Esophagus squamous epithelium (tissue), 5 donors: ENCODE data around the gene IQCK. TPM values are rescaled to one million over a fixed set of nuclear protein-coding genes. Genes with fewer than 3 reads are reported as not detected.

Experiments
- DNase-seq: peaks from one replicate; lab custom pipeline; 2025; lab: John Stamatoyannopoulos, UW
- H3K27ac ChIP-seq, 4 donors: fragments of 200-600 bp; sonication (generic); one replicate each; pipeline ENCODE4 v1.5.1; 2016 to 2019; ENCODE audit warnings: mild to moderate bottlenecking in 1 of 4
- H3K27me3 ChIP-seq, 4 donors: fragments of 200-600 bp; sonication (generic); 1 replicate in 3 of 4; 2 replicates in 1 of 4; pipeline versions ENCODE4 v1.5.1 to v1.6.0; 2017 to 2021; ENCODE audit warnings: antibody characterized with exemption in 1 of 4
- H3K36me3 ChIP-seq, 3 donors: fragments of 200-600 bp; sonication (generic); one replicate each; pipeline ENCODE4 v1.5.1; 2016 to 2019
- H3K4me1 ChIP-seq, 3 donors: fragments of 200-600 bp; sonication (generic); one replicate each; pipeline ENCODE4 v1.5.1; 2017 to 2019
- H3K4me3 ChIP-seq, 4 donors: fragments of 200-600 bp; sonication (generic); 1 replicate in 3 of 4; 2 replicates in 1 of 4; pipeline ENCODE4 v1.5.1; 2016 to 2019; ENCODE audit warnings: mild to moderate bottlenecking in 2 of 4, moderate library complexity in 1 of 4
- H3K9me3 ChIP-seq, 3 donors: fragments of 200-600 bp; sonication (generic); one replicate each; pipeline ENCODE4 v1.5.1; 2016 to 2019
- POLR2A ChIP-seq, 4 donors: fragments of 450-650 bp; IDR thresholded peaks; one replicate each; pipeline ENCODE4 v1.6.1; 2017; ENCODE audit warnings: antibody characterized with exemption in 4 of 4, mild to moderate bottlenecking in 4 of 4, moderate library complexity in 3 of 4
- WGBS, 2 donors: methylation state at CpG; one replicate each; pipeline ENCODE4 v1.1.5; 2018; 5-methylcytosine and 5-hydroxymethylcytosine counted together
- intact Hi-C: fragments of 100-400 bp; cut with DNase I; formaldehyde crosslinking; loops from one replicate; pipeline ENCODE4 v1.15.0; 2022
- total RNA-seq, 4 donors: library from RNA; depleted of rRNA; stranded (reverse); fragments of >200 nt; gene quantifications; one replicate each; pipeline ENCODE4 v1.1.0, GENCODE V29; 2016
- TF ChIP-seq, protein P1 (sequence below), 6 experiments: fragments of 450-650 bp in 4 of 6; fragments of 200-600 bp in 2 of 6; sonication (generic) in 2 of 6; IDR thresholded peaks; one replicate each; pipeline ENCODE4 v1.5.1; 2016 to 2019; ENCODE audit warnings: antibody characterized with exemption in 6 of 6, mild to moderate bottlenecking in 4 of 6, moderate library complexity in 4 of 6
- donor health status: DM: yes; HTN: yes; CAD: no.

The IQCK gene
- total RNA-seq, 4 donors from 2014 or later: 2.2 to 9.3 (median 6.1) TPM

DNA sequence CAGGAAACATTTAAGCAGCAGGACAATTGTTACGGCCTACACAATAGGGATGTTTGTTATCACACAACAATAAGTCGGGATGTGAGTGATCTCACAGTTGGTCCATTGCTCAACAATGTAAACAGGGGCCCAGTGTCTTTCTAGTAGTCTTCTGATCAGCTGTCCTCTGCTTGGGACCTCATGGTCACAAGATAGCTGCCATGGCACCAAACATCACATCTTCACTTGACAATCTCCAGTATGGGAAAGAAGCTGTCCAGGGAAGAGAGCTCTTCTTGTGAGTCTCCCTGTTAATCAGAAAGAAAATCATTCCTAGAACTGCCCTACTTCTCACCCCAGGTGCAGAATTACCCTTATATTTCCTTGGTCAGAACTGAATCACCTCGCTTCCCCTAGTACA lies 172.8 kb downstream of the IQCK start:
- H3K36me3 ChIP-seq: no peaks in the 10 kb centered on the region
- H3K4me1 ChIP-seq: peaks cover 3 to 7% (median 3%) of the 10 kb centered on the region in 3 donors
- no peaks in the 10 kb centered on the region for H3K9me3 ChIP-seq
- WGBS, 2 donors: 81 to 94% methylated on average over 3 of the region's 3 CpGs
- TF ChIP-seq POLR2A (IDR thresholded peaks at IDR 0.05): no peak
- TF ChIP-seq, protein P1, sequence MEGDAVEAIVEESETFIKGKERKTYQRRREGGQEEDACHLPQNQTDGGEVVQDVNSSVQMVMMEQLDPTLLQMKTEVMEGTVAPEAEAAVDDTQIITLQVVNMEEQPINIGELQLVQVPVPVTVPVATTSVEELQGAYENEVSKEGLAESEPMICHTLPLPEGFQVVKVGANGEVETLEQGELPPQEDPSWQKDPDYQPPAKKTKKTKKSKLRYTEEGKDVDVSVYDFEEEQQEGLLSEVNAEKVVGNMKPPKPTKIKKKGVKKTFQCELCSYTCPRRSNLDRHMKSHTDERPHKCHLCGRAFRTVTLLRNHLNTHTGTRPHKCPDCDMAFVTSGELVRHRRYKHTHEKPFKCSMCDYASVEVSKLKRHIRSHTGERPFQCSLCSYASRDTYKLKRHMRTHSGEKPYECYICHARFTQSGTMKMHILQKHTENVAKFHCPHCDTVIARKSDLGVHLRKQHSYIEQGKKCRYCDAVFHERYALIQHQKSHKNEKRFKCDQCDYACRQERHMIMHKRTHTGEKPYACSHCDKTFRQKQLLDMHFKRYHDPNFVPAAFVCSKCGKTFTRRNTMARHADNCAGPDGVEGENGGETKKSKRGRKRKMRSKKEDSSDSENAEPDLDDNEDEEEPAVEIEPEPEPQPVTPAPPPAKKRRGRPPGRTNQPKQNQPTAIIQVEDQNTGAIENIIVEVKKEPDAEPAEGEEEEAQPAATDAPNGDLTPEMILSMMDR (IDR thresholded peaks at IDR 0.05): no peak
- H3K27ac ChIP-seq: no peak overlapping the region
- peaks cover 0 to 4% (median 0%) of the 10 kb centered on the region in 4 donors for H3K27me3 ChIP-seq
- no peak for DNase-seq
- intact Hi-C loops: no loop called here
- no peak overlapping the region for H3K4me3 ChIP-seq

- WGBS, 2 donors: 86 to 88% methylated on average over 11 to 12 of the region's 12 CpGs
- intact Hi-C loops: no loop called here
These were observed 174.8 kb downstream of the IQCK start for GRCh38 chr16:19892902-19893301.

DNA sequence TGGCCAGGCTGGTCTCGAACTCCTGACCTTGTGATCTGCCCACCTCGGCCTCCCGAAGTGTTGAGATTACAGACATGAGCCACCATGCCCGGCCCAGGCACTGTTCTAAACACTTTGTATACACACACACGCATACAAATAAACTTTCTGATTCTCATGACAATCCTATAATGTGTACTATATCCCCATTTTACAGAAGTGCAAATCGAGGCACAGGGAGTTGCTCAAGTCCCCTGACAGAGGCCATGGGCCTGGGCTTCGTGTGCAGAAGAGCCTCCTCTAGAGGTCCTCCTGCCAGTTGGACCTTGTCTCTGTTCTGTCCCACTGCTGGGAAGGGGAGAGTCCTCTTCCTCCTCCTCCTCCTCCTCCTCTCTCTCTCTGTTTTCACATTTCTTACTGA lies 176.5 kb downstream of the IQCK start:
- DNase-seq: no peak
- Histone ChIP-seq H3K36me3 (no peaks in the 10 kb centered on the region), H3K27ac (no peak overlapping the region), H3K27me3 (peaks cover 0 to 15% (median 0%) of the 10 kb centered on the region in 4 donors), H3K4me1 (no peaks in the 10 kb centered on the region), H3K9me3 (no peaks in the 10 kb centered on the region), H3K4me3 (no peak overlapping the region)
- intact Hi-C loops: no loop called here
- WGBS, 2 donors: 79 to 81% methylated on average over 6 to 7 of the region's 7 CpGs
- TF ChIP-seq, protein P1 (IDR thresholded peaks at IDR 0.05): no peak
- TF ChIP-seq POLR2A (IDR thresholded peaks at IDR 0.05): no peak

More at GRCh38 chr16:19892902-19893301, 174.8 kb downstream of the IQCK start:
- H3K4me1 ChIP-seq: no peaks in the 10 kb centered on the region
- no peak overlapping the region for H3K4me3 ChIP-seq
- H3K36me3 ChIP-seq: no peaks in the 10 kb centered on the region
- H3K9me3 ChIP-seq: no peaks in the 10 kb centered on the region
- TF ChIP-seq, protein P1 (IDR thresholded peaks at IDR 0.05): no peak
- no peak for TF ChIP-seq POLR2A (IDR thresholded peaks at IDR 0.05)
- DNase-seq: no peak
- H3K27me3 ChIP-seq: peaks cover 0 to 5% (median 0%) of the 10 kb centered on the region in 4 donors
- H3K27ac ChIP-seq: no peak overlapping the region

GRCh38 chr16:19896951-19897350 lies 178.9 kb downstream of the IQCK start:
- DNase-seq: no peak
- Histone ChIP-seq H3K4me1 (no peaks in the 10 kb centered on the region), H3K36me3 (no peaks in the 10 kb centered on the region), H3K4me3 (no peak overlapping the region), H3K27me3 (peaks cover 0 to 15% (median 0%) of the 10 kb centered on the region in 4 donors), H3K27ac (no peak overlapping the region), H3K9me3 (no peaks in the 10 kb centered on the region)
- intact Hi-C loops: loop anchor here (5.0 kb wide), 1 partner anchor 490 kb away; no protein-coding TSS in a partner anchor
- TF ChIP-seq POLR2A (IDR thresholded peaks at IDR 0.05): no peak
- TF ChIP-seq, protein P1 (IDR thresholded peaks at IDR 0.05): no peak
- WGBS, 2 donors: 64 to 95% methylated on average over 2 to 4 of the region's 5 CpGs

- no peak for DNase-seq
- Histone ChIP-seq H3K4me3 (no peak overlapping the region), H3K9me3 (no peaks in the 10 kb centered on the region), H3K27me3 (peaks cover 0 to 15% (median 0%) of the 10 kb centered on the region in 4 donors), H3K36me3 (no peaks in the 10 kb centered on the region), H3K4me1 (no peaks in the 10 kb centered on the region), H3K27ac (no peak overlapping the region)
- intact Hi-C loops: loop anchor here (5.0 kb wide), 1 partner anchor 489 kb away; no protein-coding TSS in a partner anchor
- TF ChIP-seq, protein P1 (IDR thresholded peaks at IDR 0.05): no peak
- TF ChIP-seq POLR2A (IDR thresholded peaks at IDR 0.05): no peak
- WGBS, 2 donors: 17 to 64% methylated on average over 1 to 5 of the region's 5 CpGs
These were observed 180.1 kb downstream of the IQCK start for GRCh38 chr16:19898166-19898565.
